Glutamatergic neuron (in vitro differentiated cells): ENCODE measurements around the gene GNA15. TPM values are rescaled to one million over a fixed set of nuclear protein-coding genes. Genes with fewer than 3 reads are reported as not detected.

ENCODE experiments used
- DNase-seq: peaks from one replicate; pipeline ENCODE4 v3.0.0; 2022
- H3K27ac Mint-ChIP-seq: one replicate; pipeline ENCODE4 v1.8.0; 2020; ENCODE audit warnings: mild to moderate bottlenecking, mixed read lengths, inconsistent platforms; ENCODE audit not compliant: unreplicated experiment
- H3K27me3 Mint-ChIP-seq: one replicate; pipeline ENCODE4 v1.8.0; 2020; ENCODE audit warnings: mild to moderate bottlenecking, moderate library complexity, mixed read lengths, inconsistent platforms; ENCODE audit not compliant: unreplicated experiment
- H3K36me3 Mint-ChIP-seq: one replicate; pipeline ENCODE4 v1.8.0; 2020; ENCODE audit warnings: mild to moderate bottlenecking, mixed read lengths, inconsistent platforms; ENCODE audit not compliant: unreplicated experiment
- H3K4me1 Mint-ChIP-seq: one replicate; pipeline ENCODE4 v1.8.0; 2020; ENCODE audit warnings: mild to moderate bottlenecking, low read depth, mixed read lengths, inconsistent platforms; ENCODE audit not compliant: unreplicated experiment
- H3K4me3 Mint-ChIP-seq: one replicate; pipeline ENCODE4 v1.8.0; 2020; ENCODE audit warnings: mild to moderate bottlenecking, mixed read lengths, inconsistent platforms; ENCODE audit not compliant: unreplicated experiment
- H3K9me3 Mint-ChIP-seq: one replicate; pipeline ENCODE4 v1.8.0; 2020; ENCODE audit warnings: mild to moderate bottlenecking, moderate library complexity, mixed read lengths, inconsistent platforms; ENCODE audit not compliant: unreplicated experiment
- total RNA-seq: library from RNA; stranded (reverse); fragmentation: NEBNext Ultra II Directional; extraction: Animal tissue kit (Norgen Biotek cat#: 25700); gene quantifications from one replicate; pipeline ENCODE4 v1.2.1, GENCODE V29; 2021; ENCODE audit not compliant: unreplicated experiment
- TF ChIP-seq, protein P1 (sequence below): fragments of 200-600 bp; sonication (generic); IDR thresholded peaks from one replicate; pipeline ENCODE4 v1.5.0; 2021; ENCODE audit not compliant: partially characterized antibody, unreplicated experiment

GNA15 gene
- total RNA-seq, 1 donor from 2014 or later: not detected

DNA sequence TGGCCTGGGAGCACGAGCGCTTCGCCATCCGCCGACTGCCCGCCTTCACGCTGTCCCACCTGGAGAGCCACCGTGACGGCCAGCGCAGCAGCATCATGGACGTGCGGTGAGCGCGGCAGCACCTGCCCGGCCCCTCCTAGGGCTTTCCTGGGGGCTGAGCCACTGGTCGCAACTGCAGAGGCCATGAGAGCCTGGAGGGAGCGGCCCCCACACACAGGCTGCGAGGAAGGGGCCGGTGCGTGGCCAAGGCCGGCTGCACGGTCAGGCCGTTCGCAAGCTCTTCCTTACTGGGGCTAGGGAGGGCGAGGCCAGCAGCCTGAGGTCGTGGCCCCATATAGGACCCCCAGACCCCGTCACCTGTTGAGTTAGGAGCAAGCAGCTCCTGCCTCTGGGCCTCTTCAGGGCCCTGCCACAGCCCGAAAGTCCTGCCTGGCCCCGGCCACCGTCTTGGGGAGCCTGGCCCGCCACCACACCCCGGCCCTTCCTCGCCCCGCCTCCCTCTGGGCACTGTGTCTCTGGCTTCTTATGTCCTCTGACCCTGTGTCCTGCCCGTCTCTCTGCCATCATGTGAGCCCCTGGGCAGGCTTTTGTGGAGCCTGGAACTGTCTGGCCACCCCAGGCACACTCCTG, 68.9 kb downstream of the GNA15 start:
- H3K36me3 Mint-ChIP-seq: no peaks in the 10 kb centered on the region
- H3K27me3 Mint-ChIP-seq: no peaks in the 10 kb centered on the region
- H3K4me1 Mint-ChIP-seq: no peaks in the 10 kb centered on the region
- H3K9me3 Mint-ChIP-seq: no peaks in the 10 kb centered on the region
- H3K4me3 Mint-ChIP-seq: no peak overlapping the region
- DNase-seq: no peak
- no peak overlapping the region for H3K27ac Mint-ChIP-seq
- TF ChIP-seq, protein P1, sequence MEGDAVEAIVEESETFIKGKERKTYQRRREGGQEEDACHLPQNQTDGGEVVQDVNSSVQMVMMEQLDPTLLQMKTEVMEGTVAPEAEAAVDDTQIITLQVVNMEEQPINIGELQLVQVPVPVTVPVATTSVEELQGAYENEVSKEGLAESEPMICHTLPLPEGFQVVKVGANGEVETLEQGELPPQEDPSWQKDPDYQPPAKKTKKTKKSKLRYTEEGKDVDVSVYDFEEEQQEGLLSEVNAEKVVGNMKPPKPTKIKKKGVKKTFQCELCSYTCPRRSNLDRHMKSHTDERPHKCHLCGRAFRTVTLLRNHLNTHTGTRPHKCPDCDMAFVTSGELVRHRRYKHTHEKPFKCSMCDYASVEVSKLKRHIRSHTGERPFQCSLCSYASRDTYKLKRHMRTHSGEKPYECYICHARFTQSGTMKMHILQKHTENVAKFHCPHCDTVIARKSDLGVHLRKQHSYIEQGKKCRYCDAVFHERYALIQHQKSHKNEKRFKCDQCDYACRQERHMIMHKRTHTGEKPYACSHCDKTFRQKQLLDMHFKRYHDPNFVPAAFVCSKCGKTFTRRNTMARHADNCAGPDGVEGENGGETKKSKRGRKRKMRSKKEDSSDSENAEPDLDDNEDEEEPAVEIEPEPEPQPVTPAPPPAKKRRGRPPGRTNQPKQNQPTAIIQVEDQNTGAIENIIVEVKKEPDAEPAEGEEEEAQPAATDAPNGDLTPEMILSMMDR: no peak

DNA sequence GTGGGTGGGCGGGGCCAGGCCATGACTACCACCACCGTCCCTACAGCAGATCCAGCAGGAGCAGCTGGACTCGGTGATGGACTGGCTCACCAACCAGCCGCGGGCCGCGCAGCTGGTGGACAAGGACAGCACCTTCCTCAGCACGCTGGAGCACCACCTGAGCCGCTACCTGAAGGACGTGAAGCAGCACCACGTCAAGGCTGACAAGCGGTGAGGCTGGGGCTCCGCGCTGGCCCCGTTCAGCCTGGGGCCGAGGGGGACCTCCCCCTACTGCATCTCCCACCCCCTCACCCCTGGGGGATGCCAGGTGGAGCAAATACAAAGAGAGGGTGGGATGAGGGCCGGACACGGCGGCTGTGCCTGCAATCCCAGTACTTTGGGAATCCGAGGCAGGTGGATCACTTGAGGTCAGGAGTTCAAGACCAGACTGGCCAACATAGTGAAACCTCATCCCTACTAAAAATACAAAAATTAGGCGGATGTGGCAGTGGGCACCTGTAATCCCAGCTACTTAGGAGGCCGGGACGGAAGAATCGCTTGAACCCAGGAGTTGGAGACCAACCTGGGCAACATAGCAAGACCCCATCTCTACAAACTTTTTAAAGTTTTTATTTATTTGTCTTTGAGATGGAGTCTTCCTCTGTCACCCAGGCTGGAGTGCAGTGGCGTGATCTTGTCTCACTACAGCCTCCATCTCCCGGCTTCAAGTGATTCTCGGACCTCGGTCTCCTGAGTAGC, 70.6 kb downstream of the GNA15 start:
- Mint-ChIP-seq H3K9me3 (no peaks in the 10 kb centered on the region), H3K27ac (no peak overlapping the region), H3K4me1 (no peaks in the 10 kb centered on the region), H3K4me3 (no peak overlapping the region), H3K27me3 (no peaks in the 10 kb centered on the region), H3K36me3 (no peaks in the 10 kb centered on the region)
- TF ChIP-seq, protein P1: no peak
- DNase-seq: no peak

DNA sequence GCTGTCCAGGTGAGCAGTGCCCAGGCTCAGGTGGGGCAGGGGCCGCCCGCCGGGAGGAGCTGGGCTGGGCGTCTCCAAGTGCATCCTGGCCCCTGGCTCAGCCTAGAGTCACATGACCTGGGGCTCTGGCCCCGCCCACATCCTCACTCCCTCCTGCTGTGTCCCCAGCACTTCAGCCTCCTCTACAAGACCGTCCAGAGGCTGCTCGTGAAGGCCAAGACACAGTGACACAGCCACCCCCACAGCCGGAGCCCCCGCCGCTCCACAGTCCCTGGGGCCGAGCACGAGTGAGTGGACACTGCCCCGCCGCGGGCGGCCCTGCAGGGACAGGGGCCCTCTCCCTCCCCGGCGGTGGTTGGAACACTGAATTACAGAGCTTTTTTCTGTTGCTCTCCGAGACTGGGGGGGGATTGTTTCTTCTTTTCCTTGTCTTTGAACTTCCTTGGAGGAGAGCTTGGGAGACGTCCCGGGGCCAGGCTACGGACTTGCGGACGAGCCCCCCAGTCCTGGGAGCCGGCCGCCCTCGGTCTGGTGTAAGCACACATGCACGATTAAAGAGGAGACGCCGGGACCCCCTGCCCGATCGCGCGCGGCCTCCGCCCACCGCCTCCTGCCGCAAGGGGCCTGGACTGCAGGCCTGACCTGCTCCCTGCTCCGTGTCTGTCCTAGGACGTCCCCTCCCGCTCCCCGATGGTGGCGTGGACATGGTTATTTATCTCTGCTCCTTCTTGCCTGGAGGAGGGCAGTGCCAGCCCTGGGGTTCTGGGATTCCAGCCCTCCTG, 71.8 kb downstream of the GNA15 start:
- no peaks in the 10 kb centered on the region for H3K4me1 Mint-ChIP-seq
- no peak overlapping the region for H3K27ac Mint-ChIP-seq
- DNase-seq: no peak
- TF ChIP-seq, protein P1: no peak
- no peaks in the 10 kb centered on the region for H3K9me3 Mint-ChIP-seq
- no peak overlapping the region for H3K4me3 Mint-ChIP-seq
- no peaks in the 10 kb centered on the region for H3K27me3 Mint-ChIP-seq
- no peaks in the 10 kb centered on the region for H3K36me3 Mint-ChIP-seq

DNA sequence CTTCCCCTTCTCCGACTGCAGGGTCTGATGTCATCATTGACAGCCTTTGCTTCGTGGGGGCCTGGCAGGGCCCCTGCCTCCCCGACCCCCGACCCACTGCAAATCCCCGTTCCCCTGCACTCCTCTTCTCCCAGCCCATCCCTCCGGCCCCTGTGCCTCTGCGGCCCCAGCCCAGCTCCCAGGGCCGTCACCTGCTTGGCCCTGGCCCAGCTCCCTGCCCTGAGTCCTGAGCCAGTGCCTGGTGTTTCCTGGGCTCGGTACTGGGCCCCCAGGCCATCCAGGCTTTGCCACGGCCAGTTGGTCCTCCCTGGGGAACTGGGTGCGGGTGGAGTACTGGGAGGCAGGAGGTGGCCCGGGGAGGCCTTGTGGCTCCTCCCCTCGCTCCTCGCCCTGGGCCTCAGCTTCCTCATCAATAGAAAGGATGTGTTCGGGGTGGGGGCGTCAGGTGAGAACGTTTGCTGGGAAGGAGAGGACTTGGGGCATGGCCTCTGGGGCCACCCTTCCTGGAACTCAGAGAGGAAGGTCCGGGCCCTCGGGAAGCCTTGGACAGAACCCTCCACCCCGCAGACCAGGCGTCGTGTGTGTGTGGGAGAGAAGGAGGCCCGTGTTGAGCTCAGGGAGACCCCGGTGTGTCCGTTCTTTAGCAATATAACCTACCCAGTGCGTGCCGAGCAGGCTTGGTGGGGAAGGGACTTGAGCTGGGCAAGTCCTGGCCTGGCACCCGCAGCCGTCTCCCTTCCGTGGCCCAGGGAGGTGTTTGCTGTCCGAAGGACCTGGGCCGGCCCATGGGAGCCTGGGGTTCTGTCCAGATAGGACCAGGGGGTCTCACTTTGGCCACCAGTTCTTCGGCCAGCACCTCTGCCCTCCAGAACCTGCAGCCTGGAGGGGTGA, 72.7 kb downstream of the GNA15 start:
- Mint-ChIP-seq H3K27me3 (peaks cover 1% of the 10 kb centered on the region), H3K4me1 (no peaks in the 10 kb centered on the region), H3K36me3 (no peaks in the 10 kb centered on the region), H3K27ac (no peak overlapping the region), H3K4me3 (no peak overlapping the region), H3K9me3 (no peaks in the 10 kb centered on the region)
- TF ChIP-seq, protein P1: no peak
- DNase-seq: no peak
